ES-I3 (cell line): ENCODE results near the gene BPIFB2.
"Not testable (repeated sequence)": the region's sequence is repeated elsewhere in the genome, so short reads cannot be mapped to it uniquely, and the experiment has no call there.

Experiments used
- H3K36me3 ChIP-seq: 2 replicates; pipeline ENCODE4 v1.6.1; 2013; ENCODE audit warnings: mild to moderate bottlenecking, low read length, control low read depth, moderate library complexity; ENCODE audit not compliant: insufficient read depth
- H3K4me1 ChIP-seq: 2 replicates; pipeline ENCODE4 v1.6.1; 2013; ENCODE audit warnings: mild to moderate bottlenecking, control low read depth, low read length; ENCODE audit not compliant: insufficient read depth
- H3K9ac ChIP-seq: 2 replicates; pipeline ENCODE4 v1.6.1; 2013; ENCODE audit warnings: low read depth, mild to moderate bottlenecking, low read length, moderate library complexity
- H3K9me3 ChIP-seq: 2 replicates; pipeline ENCODE4 v1.6.1; 2013; ENCODE audit warnings: mild to moderate bottlenecking, low read length, moderate library complexity; ENCODE audit not compliant: control insufficient read depth, insufficient read depth

Gene BPIFB2, protein sequence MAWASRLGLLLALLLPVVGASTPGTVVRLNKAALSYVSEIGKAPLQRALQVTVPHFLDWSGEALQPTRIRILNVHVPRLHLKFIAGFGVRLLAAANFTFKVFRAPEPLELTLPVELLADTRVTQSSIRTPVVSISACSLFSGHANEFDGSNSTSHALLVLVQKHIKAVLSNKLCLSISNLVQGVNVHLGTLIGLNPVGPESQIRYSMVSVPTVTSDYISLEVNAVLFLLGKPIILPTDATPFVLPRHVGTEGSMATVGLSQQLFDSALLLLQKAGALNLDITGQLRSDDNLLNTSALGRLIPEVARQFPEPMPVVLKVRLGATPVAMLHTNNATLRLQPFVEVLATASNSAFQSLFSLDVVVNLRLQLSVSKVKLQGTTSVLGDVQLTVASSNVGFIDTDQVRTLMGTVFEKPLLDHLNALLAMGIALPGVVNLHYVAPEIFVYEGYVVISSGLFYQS

DNA sequence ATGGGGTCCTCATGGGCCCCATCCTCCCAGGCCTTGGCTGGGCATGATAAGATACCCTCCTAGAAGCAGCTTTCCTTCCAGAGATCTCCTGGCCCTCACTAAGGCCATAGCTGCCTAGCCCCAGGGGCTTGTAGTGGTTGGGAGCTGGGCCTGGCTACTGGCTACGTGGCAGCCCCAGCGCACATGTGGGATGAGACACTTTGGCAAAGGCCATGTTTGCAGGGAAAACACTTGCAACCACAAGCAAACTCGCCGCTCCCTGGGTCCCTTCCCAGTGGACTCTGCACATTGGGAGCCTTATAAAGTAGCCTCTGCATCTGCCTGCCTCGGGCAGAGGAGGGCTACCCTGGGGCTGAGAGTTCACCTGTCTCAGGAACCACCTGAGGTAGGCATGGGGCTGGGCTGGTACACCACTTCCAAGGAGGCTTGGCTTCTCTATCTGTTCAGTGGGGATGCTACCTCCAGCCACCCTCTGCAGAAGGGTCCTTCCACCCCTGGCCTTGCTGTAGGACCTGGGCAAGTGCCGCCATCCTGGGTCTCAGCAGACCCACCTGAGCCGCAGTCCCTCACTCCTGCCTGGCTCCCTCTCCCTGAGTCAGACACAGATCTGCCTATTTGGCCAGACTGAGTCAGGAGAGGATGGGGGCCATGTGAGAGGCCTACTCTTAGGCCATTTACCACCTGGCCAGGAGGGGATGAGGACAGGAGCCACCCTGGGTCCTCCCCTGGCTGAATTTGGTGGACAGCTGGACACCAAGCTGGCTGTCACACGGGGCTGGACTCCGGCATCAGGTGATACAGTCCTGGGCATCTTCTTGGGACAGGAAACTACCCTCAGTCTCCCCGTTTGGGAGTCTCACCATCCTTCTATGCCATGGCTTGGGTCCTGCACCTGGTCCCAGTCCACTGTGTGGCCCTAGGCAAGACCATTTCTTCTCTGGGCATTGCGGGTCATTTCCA, at the start of gene BPIFB2:
Gene BPIFB2 (plus strand): TSS at position 329 of the 960 bp plus-strand sequence. CDS start 871 bp downstream, outside the sequence.
- Histone ChIP-seq H3K4me1 (no peaks in the 10 kb centered on the region), H3K9ac (no peak within 1 kb of the TSS), H3K9me3 (peaks cover 5% of the 10 kb centered on the region; the same call in 1 of the 2 replicates), H3K36me3 (no peaks in the 10 kb centered on the region)

DNA sequence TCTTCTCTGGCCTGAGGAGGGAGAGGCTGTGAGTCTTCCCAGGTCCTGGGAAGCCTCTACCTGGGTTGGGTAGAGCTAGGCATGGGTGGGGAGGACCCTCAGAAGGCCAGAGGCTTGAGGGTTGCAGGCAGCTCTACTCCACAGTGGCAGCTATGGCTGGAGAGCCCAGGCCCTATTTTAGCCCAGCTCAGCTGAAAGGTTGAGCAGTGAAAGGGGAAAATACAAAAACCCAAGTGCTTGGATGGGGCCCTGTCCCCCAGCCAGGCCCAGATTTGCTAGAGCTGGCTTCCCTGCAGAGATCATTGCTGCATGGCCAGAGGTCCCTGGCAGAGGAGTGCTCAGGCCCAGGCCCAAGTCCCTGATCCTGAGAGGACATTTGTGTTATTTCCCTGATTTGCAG, 48.9 kb upstream of the BPIFB2 start:
- no peaks in the 10 kb centered on the region for H3K4me1 ChIP-seq
- H3K9ac ChIP-seq = no peak overlapping the region
- H3K36me3 ChIP-seq = no peaks in the 10 kb centered on the region
- H3K9me3 ChIP-seq = no peaks in the 10 kb centered on the region; the same call in 1 of the 2 replicates

DNA sequence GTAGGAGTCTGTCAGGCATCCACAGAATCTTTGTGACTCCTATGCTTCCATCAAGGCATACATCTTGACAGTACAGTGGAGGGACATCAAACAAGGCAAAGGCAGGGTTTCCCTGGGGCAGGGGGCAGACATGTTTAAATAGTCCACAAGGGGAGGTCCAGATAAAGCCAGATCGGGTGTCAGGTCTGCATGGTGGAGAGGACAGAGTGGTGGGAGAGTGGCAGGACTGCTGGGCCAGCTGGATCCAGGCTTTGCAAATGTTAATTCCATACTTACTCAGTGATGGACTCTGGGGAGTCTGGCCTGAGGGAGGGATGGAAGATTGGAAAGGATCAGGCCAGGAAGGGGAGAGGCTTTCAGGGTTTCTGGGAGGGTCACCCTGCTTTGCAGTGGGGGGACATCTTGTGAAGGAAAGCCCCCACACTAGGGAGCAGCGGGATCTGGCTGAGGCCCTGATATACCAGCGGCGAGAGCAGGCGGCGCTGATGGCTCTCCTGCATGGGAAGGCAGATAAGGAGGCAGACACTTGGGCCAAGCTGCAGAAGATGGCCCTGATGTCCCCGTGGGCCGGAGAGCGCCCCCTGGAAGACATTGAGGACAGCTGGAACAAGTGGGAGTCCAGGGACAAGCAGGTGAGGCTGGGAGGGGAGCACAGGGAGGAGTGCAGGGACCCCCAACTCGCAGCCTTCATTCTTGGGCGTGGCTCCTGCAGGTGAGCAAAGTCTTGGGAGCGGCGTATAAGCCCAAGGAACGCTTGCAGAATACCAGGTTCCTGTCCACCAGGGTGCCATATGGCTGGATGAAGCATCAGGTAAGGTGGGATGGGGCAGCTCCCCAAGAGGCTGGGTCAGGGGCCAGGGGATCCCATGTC, 47.9 kb upstream of the BPIFB2 start:
- no peaks in the 10 kb centered on the region for H3K36me3 ChIP-seq
- no peaks in the 10 kb centered on the region for H3K4me1 ChIP-seq
- H3K9me3 ChIP-seq = no peaks in the 10 kb centered on the region; the same call in 1 of the 2 replicates
- no peak overlapping the region for H3K9ac ChIP-seq

DNA sequence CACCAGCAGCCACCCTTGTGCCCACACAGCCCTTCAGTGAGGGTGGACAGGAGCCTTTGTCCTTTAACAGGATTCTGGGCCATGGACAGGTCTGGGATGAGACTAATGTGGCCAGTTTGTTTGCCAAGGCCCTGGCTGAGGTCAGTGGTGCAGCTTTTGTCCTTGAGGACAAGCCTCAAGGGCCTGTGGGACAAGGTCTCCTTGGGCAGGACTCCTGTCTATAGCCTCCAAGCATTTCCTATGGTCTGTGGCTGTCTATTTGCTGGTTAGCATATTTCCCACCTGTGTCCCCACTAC, 47.3 kb upstream of the BPIFB2 start:
- Histone ChIP-seq H3K9ac (no peak overlapping the region), H3K4me1 (no peaks in the 10 kb centered on the region), H3K9me3 (no peaks in the 10 kb centered on the region; the same call in 1 of the 2 replicates), H3K36me3 (no peaks in the 10 kb centered on the region)

DNA sequence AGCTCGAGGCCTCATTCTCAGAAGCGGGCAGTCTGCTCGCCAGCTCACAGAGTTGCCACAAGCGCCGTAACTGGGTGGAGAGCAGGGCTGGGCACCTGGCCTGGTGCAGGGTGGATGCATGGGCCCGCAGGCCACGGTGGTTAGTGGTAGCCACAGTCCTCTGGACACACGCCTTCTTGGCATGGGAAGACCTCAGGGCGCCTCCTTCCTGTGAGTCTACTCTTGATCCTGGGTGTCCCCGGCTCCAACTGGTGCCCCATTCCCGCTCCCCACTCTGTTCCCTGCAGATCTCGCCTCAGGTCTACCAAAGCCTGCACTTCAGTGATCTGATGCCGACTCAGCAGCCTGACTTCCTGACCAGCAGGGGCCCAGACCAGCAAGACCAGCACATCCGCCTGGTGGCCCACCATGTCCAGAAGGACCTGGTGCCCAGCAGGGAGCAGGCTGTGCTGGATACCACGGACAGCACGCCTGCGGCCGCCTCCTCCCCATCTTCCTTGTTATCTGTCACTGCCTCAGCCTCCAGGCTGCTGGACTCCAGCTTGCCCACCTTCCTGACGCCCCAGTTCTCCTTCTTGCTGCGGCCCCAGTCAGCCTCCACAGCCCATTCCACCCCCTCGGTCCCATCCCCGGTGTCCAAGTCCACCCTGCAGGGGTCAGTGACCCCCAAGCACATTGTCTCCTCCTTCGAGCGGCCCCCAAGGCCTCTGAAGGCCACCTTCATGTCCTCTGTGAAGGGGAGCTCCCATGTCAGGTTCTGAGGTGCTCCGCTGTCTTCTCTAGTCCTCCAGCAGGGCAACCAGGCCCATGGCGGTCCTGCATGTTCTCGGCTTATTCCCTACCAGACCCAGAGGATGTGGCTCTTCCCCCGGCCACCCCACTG, 46.4 kb upstream of the BPIFB2 start:
- H3K4me1 ChIP-seq = no peaks in the 10 kb centered on the region
- no peaks in the 10 kb centered on the region for H3K36me3 ChIP-seq
- H3K9me3 ChIP-seq = no peaks in the 10 kb centered on the region; the same call in 1 of the 2 replicates
- H3K9ac ChIP-seq = no peak overlapping the region

DNA sequence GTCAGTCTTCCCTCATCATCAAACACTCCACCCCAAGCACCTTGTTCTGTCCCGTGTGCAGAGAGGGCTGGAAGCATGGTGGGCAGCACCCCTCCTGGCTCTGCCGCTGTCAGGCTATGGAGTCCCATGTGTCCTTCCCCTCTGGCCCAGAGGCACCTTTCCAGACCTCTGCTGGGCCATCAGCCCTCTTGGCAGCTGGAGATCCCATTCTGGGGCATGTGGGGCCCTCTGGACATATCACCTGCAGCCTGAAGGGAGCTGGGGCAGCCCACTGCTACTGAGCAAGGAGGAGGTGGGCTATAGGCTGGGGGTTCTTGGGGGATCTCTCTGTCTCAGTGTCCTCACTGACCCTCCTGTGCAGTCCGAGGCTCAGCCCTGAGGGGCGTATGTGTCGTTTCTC, 45.5 kb upstream of the BPIFB2 start:
- Histone ChIP-seq H3K9me3 (no peaks in the 10 kb centered on the region; the same call in 1 of the 2 replicates), H3K36me3 (no peaks in the 10 kb centered on the region), H3K9ac (no peak overlapping the region), H3K4me1 (no peaks in the 10 kb centered on the region)

DNA sequence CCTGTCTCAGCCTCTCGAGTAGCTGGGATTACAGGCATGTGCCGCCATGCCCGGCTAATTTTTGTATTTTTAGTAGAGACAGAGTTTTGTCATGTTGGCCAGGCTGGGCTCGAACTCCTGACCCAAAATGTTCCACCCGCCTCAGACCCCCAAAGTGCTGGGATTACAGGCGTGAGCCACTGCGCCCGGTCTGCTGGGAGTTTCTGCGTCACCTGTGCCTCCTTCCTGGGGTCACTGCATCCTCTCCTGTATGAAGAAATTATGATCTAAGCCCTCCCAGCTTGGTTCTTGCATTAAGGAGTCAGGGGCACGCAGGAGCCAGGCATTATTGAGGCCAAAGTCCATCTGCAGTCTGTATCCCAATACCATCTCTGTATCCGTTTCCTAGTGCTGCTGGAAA, 44.9 kb upstream of the BPIFB2 start:
- not testable (repeated sequence) for H3K36me3 ChIP-seq, H3K4me1 ChIP-seq, H3K9me3 ChIP-seq, H3K9ac ChIP-seq

DNA sequence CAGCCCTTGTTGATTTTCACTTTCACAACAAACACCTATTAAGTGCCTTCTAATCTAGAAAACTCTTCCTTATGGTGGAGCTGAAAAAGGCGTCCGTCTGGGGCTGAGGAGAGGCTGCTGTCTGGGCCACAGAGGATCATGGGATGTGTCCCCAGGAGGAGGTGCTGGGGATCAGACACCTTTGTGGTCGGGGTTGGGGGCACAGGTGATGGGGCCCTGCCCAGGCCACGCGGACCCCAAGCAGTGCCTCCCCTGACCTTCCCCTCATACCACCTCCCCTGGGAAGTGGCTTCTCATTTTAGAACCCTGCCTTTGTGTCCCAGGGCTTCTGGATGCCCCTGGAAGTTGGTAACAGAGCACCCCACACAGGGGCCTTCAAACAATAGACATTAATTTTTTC, 44.3 kb upstream of the BPIFB2 start:
- H3K4me1 ChIP-seq = no peaks in the 10 kb centered on the region
- no peaks in the 10 kb centered on the region for H3K36me3 ChIP-seq
- H3K9ac ChIP-seq = no peak overlapping the region
- no peaks in the 10 kb centered on the region for H3K9me3 ChIP-seq

DNA sequence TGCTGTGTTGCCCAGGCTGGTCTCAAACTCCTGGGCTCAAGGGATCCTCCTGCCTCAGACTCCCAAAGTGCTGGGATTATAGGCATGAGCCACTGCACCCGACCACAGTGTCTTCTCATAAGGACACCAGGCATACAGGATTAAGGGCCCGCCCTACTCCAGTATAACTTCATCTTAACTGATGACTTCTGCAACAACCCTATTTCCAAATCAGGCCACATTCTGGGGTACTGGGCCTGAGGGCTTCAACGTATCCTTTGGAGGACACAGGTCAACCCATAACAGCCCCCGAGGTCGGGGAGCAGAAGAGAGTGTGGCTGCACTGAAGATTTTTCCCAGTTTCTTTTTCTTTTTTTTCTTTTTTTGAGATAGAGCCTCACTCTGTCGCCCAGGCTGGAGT, 42.9 kb upstream of the BPIFB2 start:
- no peaks in the 10 kb centered on the region for H3K4me1 ChIP-seq
- H3K9ac ChIP-seq = no peak overlapping the region
- no peaks in the 10 kb centered on the region for H3K9me3 ChIP-seq
- H3K36me3 ChIP-seq = no peaks in the 10 kb centered on the region

DNA sequence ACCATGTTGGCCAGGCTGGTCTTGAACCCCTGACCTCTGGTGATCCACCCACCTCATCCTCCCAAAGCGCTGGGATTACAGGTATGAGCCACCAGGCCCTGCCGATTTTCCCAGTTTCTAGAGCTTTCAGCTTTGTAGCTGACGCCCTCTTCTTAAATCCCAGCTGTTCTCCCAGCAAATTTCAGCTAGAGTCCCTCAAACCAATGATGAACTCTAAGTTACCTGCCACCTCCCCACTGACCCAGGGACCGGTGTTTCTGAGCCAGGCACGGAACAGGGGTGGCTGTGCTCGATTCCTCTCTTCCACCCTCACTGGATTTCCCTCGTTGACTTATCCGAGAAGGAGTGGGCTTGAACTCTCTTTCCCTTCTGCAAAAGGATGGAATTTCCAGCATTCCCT, 42.4 kb upstream of the BPIFB2 start:
- Histone ChIP-seq H3K9ac (no peak overlapping the region), H3K4me1 (no peaks in the 10 kb centered on the region)

DNA sequence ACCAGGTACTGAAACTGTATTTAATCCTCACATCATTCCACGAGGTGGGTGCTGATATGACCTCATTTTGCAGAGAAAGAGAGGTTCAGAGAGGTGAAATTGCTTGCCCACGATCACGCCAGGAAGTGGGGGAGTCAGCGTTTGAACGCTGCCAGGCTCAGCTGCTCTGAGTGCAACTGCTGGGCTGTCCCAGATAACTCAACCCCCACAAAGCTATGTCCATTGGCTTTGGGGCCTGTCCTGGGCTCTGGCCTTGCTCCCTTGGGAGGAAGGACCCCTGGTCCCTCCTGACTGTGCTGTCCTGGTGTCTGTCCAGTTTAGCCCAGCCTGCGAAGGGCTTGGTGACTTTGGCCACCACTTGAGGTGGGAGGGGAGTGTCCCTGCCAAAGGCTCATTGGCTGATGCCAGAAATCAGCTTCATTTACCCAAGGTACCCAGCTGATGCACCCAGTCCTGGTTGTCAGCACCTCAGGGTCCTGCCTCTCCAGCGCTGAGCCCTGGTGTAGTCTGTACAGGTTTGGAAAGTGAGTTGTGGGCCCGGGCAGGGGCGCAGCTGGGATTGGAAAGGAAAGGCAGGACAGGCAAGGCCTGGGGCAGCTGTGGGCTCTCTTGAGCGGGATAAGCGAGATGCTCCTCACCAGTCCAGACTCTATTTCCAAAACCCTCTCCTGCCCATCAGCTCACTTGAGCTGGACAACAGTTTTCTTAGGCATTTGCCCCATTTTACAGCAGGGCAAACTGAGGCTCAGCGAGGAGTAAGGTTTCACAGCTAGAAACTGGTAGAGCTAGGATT, 41.7 kb upstream of the BPIFB2 start:
- Histone ChIP-seq H3K9me3 (no peaks in the 10 kb centered on the region), H3K9ac (no peak overlapping the region), H3K36me3 (no peaks in the 10 kb centered on the region), H3K4me1 (no peaks in the 10 kb centered on the region; the same call in 1 of the 2 replicates)

More for the DNA sequence above, 42.4 kb upstream of the BPIFB2 start:
- H3K36me3 ChIP-seq = no peaks in the 10 kb centered on the region
- no peaks in the 10 kb centered on the region for H3K9me3 ChIP-seq

DNA sequence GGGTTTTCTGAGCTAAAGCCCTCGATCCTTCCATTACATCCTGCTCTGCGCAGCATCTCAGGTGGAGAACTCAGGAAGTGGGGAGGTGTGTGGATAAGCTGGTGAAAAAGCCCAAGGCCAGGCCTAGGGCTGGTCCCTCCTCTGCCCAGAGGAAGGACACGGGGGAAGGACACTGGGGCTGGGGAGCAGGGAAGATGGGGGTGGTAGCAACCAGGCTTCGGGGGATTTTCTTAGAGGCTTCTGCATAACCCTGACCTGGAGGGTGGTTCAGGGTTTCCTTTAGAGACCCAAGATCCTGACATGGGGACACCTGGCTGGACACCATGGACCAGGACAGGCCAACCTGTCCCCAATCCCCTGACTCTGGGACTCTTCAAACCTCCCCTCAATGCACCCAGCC, 41.1 kb upstream of the BPIFB2 start:
- Histone ChIP-seq H3K36me3 (no peaks in the 10 kb centered on the region), H3K9ac (no peak overlapping the region), H3K4me1 (peaks cover 5% of the 10 kb centered on the region), H3K9me3 (no peaks in the 10 kb centered on the region)
